ENCODE data around the gene SUFU. TPM values are rescaled to one million over a fixed set of nuclear protein-coding genes. Genes with fewer than 3 reads are reported as not detected.
A peak's percentile ranks its signal among the peaks of the same experiment; 100 is the strongest.

The SUFU gene
- total and polyA plus RNA-seq, 4 donors = 3.5 to 14.8 (median 9.8) TPM

DNA sequence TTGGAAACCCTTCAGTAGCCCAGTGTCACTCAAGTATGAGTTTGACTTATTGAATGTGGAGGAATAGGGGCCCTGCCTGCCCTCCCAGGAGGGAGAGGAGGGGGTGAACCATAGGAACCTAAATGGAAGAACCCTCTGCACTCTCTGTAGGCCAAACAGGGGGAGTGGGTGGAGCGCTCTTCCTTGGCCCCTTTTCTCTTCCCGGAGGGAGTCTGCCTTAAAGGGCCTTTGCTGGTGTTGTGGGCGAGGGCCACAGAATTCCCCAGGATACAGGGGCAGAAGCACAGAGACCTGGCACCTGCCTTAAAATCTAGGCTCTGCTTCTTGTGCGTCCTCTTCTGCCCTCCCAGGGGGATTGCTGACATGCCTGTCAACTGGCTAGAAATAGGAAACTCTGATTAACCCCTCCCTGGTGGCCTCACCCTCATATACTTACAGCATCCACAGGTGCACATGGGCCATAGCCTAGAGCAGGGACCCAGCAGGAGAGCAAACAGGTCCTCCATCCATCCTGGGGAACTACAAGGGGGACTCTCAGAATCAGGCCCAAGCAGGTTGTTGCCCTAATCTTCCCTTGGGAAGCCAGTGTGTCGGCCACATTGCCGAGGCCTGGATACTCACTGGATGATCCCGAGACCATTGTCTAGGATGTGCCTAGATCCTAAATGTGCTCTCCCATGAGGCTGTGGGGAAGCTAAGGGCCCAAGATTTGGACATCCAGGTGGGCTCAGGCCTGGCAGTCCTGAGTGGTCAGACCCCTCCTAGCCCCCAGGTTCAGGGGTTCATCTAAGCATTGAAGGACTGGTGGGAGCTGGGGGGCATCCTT lies 143.9 kb downstream of the SUFU start:
- Histone ChIP-seq H3K9ac (ENCODE audit: insufficient read depth in 1 of 2, low read length in 2 of 2) (peak overlapping the region in 1 of 2 donors; percentile 23), H3K9me3 (ENCODE audit: control insufficient read depth in 4 of 4, insufficient read depth in 3 of 4, low read length in 3 of 4) (no peaks in the 10 kb centered on the region), H3K36me3 (ENCODE audit: control insufficient read depth in 4 of 4, insufficient read depth in 4 of 4, low read length in 4 of 4) (peaks cover 0 to 27% (median 3%) of the 10 kb centered on the region in 4 donors), H3K4me1 (ENCODE audit: control insufficient read depth in 5 of 5, insufficient read depth in 5 of 5, low read length in 5 of 5) (peaks cover 17 to 56% (median 39%) of the 10 kb centered on the region in 5 donors), H3K27ac (ENCODE audit: low read depth in 1 of 2, low read length in 1 of 2) (peak overlapping the region; percentile 4 to 96), H3K27me3 (ENCODE audit: control insufficient read depth in 3 of 3, insufficient read depth in 3 of 3, low read length in 2 of 3) (no peaks in the 10 kb centered on the region), H3K4me3 (peak overlapping the region; percentile 87)
- WGBS, 2 donors = 48 to 68% methylated on average over 7 of the region's 7 CpGs
- no peak for ATAC-seq (ENCODE audit: insufficient read depth, low FRiP score)
- no peak for DNase-seq
- TF ChIP-seq, protein P1, sequence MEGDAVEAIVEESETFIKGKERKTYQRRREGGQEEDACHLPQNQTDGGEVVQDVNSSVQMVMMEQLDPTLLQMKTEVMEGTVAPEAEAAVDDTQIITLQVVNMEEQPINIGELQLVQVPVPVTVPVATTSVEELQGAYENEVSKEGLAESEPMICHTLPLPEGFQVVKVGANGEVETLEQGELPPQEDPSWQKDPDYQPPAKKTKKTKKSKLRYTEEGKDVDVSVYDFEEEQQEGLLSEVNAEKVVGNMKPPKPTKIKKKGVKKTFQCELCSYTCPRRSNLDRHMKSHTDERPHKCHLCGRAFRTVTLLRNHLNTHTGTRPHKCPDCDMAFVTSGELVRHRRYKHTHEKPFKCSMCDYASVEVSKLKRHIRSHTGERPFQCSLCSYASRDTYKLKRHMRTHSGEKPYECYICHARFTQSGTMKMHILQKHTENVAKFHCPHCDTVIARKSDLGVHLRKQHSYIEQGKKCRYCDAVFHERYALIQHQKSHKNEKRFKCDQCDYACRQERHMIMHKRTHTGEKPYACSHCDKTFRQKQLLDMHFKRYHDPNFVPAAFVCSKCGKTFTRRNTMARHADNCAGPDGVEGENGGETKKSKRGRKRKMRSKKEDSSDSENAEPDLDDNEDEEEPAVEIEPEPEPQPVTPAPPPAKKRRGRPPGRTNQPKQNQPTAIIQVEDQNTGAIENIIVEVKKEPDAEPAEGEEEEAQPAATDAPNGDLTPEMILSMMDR (IDR thresholded peaks at IDR 0.05; ENCODE audit: control extremely low read depth, extremely low read depth) = no peak

DNA sequence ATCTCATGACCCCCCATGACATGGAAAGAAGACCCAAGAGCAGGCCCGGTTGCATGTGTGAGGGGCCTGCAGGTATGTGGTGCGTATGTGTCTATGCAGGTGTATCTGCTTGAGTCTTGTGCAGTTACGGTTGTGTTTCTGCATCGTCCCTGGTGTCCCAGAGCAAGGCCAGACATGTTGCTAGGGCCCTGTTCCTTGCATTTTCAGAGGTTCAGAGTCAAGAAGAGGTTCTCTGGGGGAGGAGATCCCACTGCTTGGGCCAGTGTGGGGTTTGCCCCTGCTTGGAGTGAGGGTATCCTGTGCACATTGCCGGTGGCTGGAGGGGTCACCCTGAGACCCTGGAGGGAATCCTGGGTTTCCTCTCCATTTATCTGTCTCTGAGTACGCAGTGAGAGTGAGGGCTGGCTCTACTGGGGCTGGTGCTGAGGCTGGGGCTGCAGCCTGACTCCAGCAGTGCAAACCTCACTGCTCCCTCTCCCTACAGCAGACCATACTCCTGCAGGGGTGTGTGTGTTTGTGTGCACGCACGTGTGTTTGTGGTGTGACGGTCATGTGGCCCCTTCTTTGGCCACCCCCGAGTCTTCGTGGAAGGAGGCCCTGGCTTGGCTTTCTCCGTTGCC lies 144.6 kb downstream of the SUFU start:
- Histone ChIP-seq H3K27me3 (ENCODE audit: control insufficient read depth in 3 of 3, insufficient read depth in 3 of 3, low read length in 2 of 3) (no peaks in the 10 kb centered on the region), H3K9me3 (ENCODE audit: control insufficient read depth in 4 of 4, insufficient read depth in 3 of 4, low read length in 3 of 4) (no peaks in the 10 kb centered on the region), H3K4me1 (ENCODE audit: control insufficient read depth in 5 of 5, insufficient read depth in 5 of 5, low read length in 5 of 5) (peaks cover 17 to 56% (median 39%) of the 10 kb centered on the region in 5 donors), H3K36me3 (ENCODE audit: control insufficient read depth in 4 of 4, insufficient read depth in 4 of 4, low read length in 4 of 4) (peaks cover 0 to 30% (median 8%) of the 10 kb centered on the region in 4 donors), H3K4me3 (no peak overlapping the region), H3K9ac (ENCODE audit: insufficient read depth in 1 of 2, low read length in 2 of 2) (no peak overlapping the region), H3K27ac (ENCODE audit: low read depth in 1 of 2, low read length in 1 of 2) (peak overlapping the region in 1 of 2 donors; percentile 96)
- TF ChIP-seq, protein P1 (IDR thresholded peaks at IDR 0.05; ENCODE audit: control extremely low read depth, extremely low read depth) = no peak
- no peak for ATAC-seq (ENCODE audit: insufficient read depth, low FRiP score)
- 34 to 55% methylated on average over 12 of the region's 12 CpGs for WGBS, 2 donors
- DNase-seq = no peak

DNA sequence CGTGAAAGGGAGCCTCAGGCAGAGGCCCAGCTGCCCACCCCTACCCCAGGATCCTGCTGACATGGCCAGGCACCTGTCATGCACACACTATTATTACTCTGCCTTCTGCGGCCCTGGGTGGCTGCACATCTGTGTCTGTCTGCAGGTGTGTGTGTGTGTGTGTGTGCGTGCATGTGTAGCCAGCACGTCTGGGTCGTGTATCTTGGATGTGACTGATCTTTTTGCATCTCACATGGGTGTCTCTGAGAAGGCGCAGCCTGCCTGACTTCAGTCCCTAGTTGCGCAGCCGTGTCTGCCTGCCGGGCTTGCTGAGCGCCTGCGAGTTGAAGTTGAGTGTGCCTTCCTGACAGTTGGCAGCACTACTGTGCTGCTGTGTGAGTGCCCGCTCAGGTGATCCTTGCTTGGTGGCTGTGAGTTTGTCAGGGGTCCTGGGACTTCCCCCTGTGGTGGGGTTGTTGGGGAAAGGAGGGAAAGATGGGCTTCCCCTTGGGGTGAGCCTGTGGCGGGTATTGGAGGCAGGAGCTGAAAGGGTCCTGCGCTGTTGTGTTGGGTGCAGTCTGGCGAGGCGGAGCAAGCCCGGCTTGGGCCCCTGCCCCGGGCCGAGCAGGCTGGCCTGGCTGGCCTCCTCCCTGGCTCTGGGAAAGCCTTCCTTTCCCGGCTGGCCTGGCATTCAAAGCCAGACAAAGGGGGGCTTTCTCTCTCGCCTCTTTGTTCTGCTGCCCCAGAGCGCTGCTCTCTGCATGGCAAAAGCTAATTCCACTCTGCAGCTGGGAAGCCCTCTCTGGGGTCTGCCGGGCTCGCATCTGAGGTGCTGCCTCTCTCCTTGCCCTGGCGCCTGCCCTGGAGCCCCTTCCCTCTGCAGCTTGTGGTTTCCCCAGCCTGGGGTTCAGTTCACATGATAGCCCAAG lies 145.4 kb downstream of the SUFU start:
- peak; percentile 50 to 80 (median 51) for DNase-seq
- 22 to 23% methylated on average over 24 to 25 of the region's 25 CpGs for WGBS, 2 donors
- Histone ChIP-seq H3K4me3 (no peak overlapping the region), H3K4me1 (ENCODE audit: control insufficient read depth in 5 of 5, insufficient read depth in 5 of 5, low read length in 5 of 5) (peaks cover 17 to 56% (median 39%) of the 10 kb centered on the region in 5 donors), H3K27ac (ENCODE audit: low read depth in 1 of 2, low read length in 1 of 2) (peak overlapping the region; percentile 46 to 96), H3K9ac (ENCODE audit: insufficient read depth in 1 of 2, low read length in 2 of 2) (no peak overlapping the region), H3K36me3 (ENCODE audit: control insufficient read depth in 4 of 4, insufficient read depth in 4 of 4, low read length in 4 of 4) (peaks cover 0 to 36% (median 14%) of the 10 kb centered on the region in 4 donors), H3K9me3 (ENCODE audit: control insufficient read depth in 4 of 4, insufficient read depth in 3 of 4, low read length in 3 of 4) (no peaks in the 10 kb centered on the region), H3K27me3 (ENCODE audit: control insufficient read depth in 3 of 3, insufficient read depth in 3 of 3, low read length in 2 of 3) (no peaks in the 10 kb centered on the region)
- no peak for ATAC-seq (ENCODE audit: insufficient read depth, low FRiP score)
- TF ChIP-seq, protein P1 (IDR thresholded peaks at IDR 0.05; ENCODE audit: control extremely low read depth, extremely low read depth) = no peak

All from lung (tissue), 12 donors.